ENCODE results near the gene MMP11.

Gene MMP11

GRCh38 chr22:23781511-23782183 is 9.0 kb downstream of the MMP11 start:
- no peak for DNase-seq

- DNase-seq: no peak
Observed at GRCh38 chr22:23782252-23782651, 9.6 kb downstream of the MMP11 start.

- no peak for DNase-seq
Observed at GRCh38 chr22:23782703-23783102, 10.1 kb downstream of the MMP11 start.

GRCh38 chr22:23783265-23784150 is 10.9 kb downstream of the MMP11 start:
- no peak for DNase-seq

- no peak for DNase-seq
Observed at GRCh38 chr22:23784215-23784732, 11.6 kb downstream of the MMP11 start.

GRCh38 chr22:23786261-23786710 is 13.6 kb downstream of the MMP11 start:
- no peak for DNase-seq

- DNase-seq: peak; percentile 42 to 78
Observed at GRCh38 chr22:23786752-23787599, 14.3 kb downstream of the MMP11 start, which contains the start of gene SMARCB1. TSS of gene SMARCB1 (plus strand) at chr22:23786966. CDS start at chr22:23787170, 204 bp downstream.

GRCh38 chr22:23787600-23787896 is 14.9 kb downstream of the MMP11 start:
- no peak for DNase-seq

GRCh38 chr22:23787910-23788309 is 15.3 kb downstream of the MMP11 start:
- DNase-seq: no peak

GRCh38 chr22:23789121-23789520 is 16.5 kb downstream of the MMP11 start:
- no peak for DNase-seq

GRCh38 chr22:23789638-23790037 is 17.0 kb downstream of the MMP11 start:
- DNase-seq: no peak

GRCh38 chr22:23790819-23791737 is 18.4 kb downstream of the MMP11 start:
- DNase-seq: no peak

GRCh38 chr22:23791738-23792645 is 19.3 kb downstream of the MMP11 start:
- no peak for DNase-seq

- no peak for DNase-seq
Observed at GRCh38 chr22:23793326-23793725, 20.7 kb downstream of the MMP11 start.

- DNase-seq: no peak
Observed at GRCh38 chr22:23796461-23796860, 23.8 kb downstream of the MMP11 start.

GRCh38 chr22:23800297-23801237 is 27.9 kb downstream of the MMP11 start:
- DNase-seq: no peak

GRCh38 chr22:23801238-23801821 is 28.7 kb downstream of the MMP11 start:
- DNase-seq: no peak

- DNase-seq: no peak
Observed at GRCh38 chr22:23801886-23802377, 29.3 kb downstream of the MMP11 start.

Data from NCI-H187 (cell line).